ENCODE results near the gene METTL9. TPM values are rescaled to one million over a fixed set of nuclear protein-coding genes. Genes with fewer than 3 reads are reported as not detected.

Gene METTL9
- total RNA-seq, 1 experiment from 2014 or later = 190 TPM

DNA sequence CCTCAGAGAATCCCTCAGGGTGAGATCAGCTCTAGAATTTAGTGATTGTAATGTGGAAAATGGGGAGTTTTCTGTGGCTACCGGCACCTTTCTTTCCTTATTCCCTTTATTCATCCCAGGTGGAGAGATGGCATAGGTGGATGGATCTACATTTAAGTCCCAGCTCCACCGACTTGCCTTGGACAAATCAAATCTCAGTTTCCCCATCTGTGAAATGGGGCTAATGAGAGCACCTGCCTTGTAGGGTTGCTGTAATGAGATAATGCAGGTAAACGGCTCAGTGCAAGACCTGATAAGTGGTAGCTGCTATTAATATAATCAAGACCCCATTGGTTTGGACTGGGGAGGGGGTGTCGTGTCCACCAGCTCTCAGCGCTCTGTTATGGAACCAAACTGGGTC is 104.9 kb downstream of the METTL9 start:
- no peak for DNase-seq (ENCODE audit: low read depth)

GRCh38 chr16:21704733-21705132 is 105.4 kb downstream of the METTL9 start:
- DNase-seq (ENCODE audit: low read depth) = peak; percentile 5

Other genes starting within 250 kb of the METTL9 start
- gene IGSF6, start 53.0 kb downstream of the METTL9 start, total RNA-seq (2014; rRNA removed) = not detected in 2 replicates
- 0.06 TPM in 1 of 2 replicates, not detected in the other for gene OTOA, start 64.4 kb downstream of the METTL9 start, total RNA-seq (2014; rRNA removed)

Measured in LHCN-M2 (cell line).